Superior temporal gyrus (tissue), 1 donor: ENCODE data around the gene CEACAM19.
"Not testable (repeated sequence)": the region's sequence is repeated elsewhere in the genome, so short reads cannot be mapped to it uniquely, and the experiment has no call there.

Experiments used
- DNase-seq: peaks from one replicate; pipeline ENCODE4 v3.0.0-alpha.2; 2016; ENCODE audit errors: extremely low spot score

Gene CEACAM19, protein sequence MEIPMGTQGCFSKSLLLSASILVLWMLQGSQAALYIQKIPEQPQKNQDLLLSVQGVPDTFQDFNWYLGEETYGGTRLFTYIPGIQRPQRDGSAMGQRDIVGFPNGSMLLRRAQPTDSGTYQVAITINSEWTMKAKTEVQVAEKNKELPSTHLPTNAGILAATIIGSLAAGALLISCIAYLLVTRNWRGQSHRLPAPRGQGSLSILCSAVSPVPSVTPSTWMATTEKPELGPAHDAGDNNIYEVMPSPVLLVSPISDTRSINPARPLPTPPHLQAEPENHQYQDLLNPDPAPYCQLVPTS

DNA sequence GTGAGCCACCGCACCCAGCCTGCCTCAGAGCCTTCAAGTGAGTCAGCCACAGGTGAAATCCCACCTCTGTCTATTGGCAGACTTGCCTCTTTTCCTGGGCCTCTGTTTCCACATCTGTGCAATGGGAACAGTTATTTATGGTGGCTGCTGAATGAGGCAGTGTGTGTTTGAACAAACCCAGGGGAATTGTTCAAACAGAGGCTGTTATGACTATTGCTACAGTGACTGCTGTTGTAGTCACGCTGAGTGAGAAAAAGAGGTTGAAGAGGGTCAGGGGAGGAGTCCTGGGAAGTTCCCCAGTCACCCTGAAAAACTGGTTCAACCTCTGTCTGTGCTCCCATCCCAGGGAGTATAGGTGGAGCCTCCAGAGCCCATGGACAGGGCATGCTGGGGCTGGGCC is at the start of gene CEACAM19:
CEACAM19 (plus strand) TSS at position 83 of the 400 bp plus-strand sequence. CDS start 450 bp downstream, outside the sequence.
- DNase-seq = no peak

GRCh38 chr19:44623080-44623479 is 48.2 kb upstream of the CEACAM19 start:
- DNase-seq = no peak

DNA sequence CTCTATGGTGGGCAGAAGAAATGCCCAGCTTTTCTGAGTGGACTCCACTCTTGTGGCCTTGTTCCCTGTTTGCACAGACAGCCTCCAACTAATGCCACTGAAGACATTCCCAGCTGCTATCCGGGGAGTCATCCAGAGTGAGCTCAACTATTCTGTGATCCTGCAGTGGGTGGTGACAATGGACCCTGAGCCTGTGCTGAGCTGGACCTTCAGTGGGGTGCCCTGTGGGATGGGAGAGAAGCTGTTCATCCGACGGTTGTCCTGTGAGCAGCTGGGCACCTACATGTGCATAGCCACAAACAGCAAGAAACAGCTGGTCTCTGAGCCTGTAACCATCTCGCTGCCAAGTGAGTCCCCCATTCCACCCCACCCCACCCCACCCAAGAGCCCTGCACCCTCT is 47.7 kb upstream of the CEACAM19 start:
- DNase-seq = no peak

DNA sequence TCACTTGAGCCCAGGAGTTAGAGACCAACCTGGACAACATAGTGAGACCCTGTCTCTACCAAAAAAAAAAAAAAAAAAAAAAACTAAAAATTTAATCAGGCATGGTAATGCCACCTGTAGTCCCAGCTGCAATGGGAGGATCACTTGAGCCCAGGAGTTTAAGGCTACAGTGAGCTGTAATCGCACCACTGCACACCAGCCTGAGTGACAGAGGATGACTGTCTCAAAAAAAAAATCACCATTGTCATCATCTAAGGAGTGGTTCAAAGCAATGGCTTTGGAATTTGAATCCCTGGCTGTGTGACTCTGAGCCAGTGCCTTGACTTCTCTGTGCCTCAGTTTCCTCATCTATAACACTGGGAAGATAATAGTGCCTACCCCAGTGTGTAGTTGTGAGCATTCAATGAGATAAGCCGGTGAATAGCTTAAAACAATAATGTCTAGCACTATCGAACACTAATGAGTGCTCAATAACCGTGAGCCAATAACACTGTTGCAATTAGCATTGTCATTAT is 46.4 kb upstream of the CEACAM19 start:
- no peak for DNase-seq

DNA sequence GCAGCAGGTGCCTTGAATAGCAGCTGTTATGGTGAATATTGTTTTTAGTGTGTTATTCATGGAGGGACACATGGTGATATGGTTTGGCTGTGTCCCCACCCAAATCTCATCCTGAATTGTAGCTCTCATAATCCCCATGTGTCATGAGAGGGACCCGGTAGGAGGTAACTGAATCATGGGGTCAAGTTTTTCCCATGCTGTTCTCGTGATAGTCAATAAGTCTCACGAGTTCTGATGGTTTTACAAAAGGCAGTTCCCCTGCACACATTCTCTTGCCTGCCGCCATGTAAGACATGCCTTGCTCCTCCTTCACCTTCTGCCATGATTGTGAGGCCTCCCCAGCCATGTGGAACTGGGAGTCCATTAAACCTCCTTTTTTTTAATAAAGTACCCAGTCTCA is 45.6 kb upstream of the CEACAM19 start:
- DNase-seq = not testable (repeated sequence)

GRCh38 chr19:44626048-44626624 is 45.1 kb upstream of the CEACAM19 start:
- DNase-seq = no peak

- no peak for DNase-seq
Observed at GRCh38 chr19:44627631-44628030, 43.7 kb upstream of the CEACAM19 start.

DNA sequence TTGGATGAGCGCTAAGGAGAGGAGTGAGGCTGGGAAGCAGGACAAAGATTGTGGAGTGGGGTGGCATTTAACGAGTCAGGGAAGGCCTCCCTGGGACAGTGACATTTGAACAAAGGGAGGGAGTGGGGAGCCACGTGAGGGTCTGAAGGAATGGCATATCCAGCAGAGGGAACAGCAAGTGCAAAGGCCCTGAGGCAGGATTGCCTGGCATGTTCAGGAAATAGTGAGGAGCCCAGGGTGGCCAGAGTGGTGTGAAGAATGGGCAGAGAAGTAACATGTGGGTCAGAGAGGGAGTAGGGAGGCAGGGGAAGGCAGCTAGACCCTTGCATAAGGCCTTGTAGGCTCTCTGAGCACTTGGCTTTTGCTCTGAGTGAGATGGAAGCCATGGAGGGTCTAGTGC is 42.5 kb upstream of the CEACAM19 start:
- no peak for DNase-seq

- DNase-seq = not testable (repeated sequence)
Observed at GRCh38 chr19:44631611-44632010, 39.7 kb upstream of the CEACAM19 start.

- not testable (repeated sequence) for DNase-seq
Observed at GRCh38 chr19:44634058-44634457, 37.2 kb upstream of the CEACAM19 start.

DNA sequence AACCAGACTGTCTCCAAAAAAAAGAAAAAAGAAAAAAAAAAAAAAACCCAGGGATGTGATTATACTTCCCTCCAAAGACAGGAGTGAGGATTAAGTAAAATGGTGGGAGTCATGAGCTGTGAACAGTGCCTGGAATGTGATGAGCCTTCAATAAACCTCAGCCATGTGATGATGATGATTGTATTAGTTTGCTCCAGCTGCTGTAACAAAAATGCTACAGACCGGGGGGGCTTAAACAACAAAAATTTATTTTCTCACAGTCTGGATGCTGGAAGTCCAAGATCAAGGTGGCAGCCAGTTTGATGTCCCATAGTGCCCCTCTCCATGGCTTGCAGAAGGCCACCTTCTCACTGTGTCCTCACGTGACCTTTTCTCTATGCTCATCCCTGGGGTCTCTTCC is 36.5 kb upstream of the CEACAM19 start:
- DNase-seq = no peak

DNA sequence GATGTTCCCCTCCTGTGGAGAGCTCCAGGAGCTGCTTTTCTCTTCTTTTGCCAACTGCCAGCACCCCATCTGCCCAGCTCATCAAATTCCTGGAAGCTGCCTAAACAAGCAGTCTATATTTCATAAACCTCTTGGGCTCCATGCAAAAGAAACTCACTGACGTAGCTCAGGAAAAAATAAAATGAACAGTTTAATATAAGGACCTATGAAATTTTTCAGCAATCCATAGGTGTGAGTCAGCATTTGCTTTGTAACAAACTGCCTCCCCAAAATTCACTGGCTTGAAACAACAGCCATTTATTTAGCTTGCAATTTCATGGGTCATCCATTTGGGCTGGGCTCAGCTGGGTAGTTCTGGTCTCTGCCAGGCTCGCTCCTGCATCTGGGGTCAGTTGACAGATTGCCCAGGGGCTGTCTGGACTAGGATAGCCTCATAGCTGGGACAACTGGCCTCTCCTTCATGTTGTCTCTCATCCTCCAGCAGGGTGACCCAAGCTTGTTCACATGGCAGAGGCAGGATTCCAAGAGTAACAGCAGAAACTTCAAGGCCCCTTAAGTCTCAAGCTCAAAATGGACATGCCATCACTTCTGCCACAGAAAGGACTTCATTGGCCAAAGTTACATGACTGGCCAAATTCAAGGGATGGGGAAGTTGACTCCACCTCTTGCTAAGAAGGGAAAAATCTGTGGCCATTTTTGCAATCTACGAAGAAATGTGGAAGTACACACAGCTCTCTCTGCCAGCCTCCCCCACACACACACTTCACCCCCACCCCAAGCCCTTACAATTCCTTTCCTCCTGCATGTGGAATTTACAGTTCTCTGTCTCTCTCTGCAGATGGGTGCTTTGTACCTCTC is 35.5 kb upstream of the CEACAM19 start:
- DNase-seq = no peak

- DNase-seq = no peak
Observed at GRCh38 chr19:44636439-44637389, 34.6 kb upstream of the CEACAM19 start.

DNA sequence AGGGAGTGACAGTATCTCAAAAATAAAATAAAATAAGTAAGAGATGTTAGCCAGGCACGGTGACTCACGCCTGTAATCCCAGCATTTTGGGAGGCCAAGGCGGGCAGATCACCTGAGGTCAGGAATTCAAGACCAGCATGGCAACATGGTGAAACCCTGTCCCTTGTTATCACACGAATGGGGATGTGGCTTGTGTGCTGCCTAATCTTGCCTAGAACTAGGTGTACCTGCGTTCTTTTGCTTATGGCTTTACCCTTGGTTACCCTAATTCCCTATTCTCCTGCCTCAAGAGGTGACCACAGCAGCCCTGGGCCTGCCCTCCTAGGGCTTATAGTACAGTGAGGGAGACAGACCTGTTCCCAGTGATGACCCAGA is 33.9 kb upstream of the CEACAM19 start:
- no peak for DNase-seq

DNA sequence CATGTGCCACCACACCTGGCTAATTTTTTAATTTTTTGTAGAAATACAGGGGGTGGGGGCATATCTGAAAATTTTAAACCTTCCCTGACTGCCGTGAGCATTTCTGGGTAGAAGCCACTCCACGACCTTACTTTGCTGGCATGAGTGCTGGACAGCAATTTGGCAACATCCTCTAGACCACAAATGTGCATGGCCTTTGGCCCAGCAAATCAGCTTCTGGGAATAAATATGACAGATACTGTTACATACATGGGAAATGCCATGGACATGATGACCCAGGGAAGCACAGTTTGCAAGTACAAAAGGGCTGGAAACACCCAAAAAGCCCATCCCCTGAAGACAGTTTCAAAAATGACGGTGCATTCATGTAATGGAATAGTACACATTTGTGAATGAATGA is 30.8 kb upstream of the CEACAM19 start:
- DNase-seq = no peak

- no peak for DNase-seq
Observed at GRCh38 chr19:44641501-44642265, 29.6 kb upstream of the CEACAM19 start.

DNA sequence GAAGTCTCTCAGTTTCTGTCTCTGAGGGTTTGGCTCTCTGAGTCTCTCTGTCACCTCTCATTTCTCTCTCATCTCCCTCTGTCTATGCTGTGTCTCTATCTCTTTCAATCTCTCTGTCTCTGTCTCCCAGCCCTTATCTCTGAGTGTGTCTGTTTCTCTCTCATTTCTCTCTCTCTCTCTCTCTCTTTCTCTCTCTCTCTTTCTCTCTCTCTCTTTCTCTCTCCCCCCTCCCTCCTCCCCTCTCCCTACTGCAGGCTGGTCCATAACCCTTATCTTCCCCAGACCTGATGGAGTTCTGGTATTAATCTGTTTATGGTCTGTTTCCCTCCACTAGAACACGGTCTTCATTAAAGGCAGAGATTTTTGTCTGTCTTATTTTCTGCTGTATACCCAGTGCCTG is 28.9 kb upstream of the CEACAM19 start:
- no peak for DNase-seq

DNA sequence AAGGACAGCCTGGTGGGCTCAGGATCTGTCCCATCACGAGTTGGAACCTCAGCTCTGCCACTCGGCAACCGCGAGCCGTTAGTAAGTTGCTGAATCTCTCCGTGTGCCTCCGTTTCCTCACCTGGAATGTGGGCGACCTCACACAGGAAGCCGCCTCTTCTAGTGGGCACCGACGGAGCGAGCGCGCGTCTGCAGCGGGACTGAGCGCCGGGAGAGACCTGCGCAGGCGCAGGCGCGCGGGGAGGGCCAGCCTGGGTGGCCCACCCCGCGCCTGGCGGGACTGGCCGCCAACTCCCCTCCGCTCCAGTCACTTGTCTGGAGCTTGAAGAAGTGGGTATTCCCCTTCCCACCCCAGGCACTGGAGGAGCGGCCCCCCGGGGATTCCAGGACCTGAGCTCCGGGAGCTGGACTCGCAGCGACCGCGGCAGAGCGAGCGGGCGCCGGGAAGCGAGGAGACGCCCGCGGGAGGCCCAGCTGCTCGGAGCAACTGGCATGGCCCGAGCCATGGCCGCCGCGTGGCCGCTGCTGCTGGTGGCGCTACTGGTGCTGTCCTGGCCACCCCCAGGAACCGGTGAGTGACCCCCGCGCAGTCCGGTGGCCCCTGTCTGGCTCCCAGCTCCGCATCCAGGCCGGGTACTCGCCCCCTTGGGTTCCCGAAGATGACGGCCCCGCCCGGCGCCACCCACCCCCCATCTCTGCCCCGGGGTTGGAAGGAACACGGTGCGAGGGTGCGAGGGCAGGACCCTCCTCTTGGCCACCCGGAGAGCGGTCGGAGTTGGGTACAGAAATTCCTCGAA is 27.5 kb upstream of the CEACAM19 start, which contains the start of gene PVR:
PVR (plus strand) TSS at position 306 of the 797 bp plus-strand sequence; CDS start at position 493, 187 bp downstream.
- DNase-seq = peak; percentile 64

DNA sequence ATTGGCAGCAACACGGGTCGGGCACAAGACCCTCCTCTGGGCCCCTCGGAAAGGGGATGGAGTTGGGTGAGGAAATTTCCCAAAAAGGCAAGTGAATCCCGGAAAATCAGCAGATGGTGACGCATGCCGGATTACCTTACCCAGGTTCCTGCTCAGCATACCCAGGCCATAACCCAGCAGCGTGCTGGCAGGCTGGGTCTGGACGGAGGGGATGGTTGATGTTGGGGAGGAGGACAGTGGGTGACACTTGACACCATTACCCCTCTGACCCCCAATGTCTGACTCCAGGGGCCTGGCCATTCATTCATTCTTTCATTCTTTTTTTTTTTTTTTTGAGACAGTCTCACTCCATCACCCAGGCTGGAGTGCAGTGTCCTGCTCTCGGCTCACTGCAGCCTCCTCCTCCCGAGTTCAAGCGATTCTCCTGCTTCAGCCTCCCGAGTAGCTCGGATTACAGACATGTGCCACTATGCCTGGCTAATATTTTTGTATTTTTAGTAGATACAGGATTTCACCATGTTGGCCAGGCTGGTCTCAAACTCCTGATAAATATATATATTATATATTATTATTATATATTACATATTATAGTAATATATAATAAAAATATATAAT is 26.8 kb upstream of the CEACAM19 start:
- DNase-seq = no peak
